Measurements from ENCODE around the gene MIR17HG. TPM values are rescaled to one million over a fixed set of nuclear protein-coding genes. Genes with fewer than 3 reads are reported as not detected.
"Not testable (repeated sequence)": the region's sequence is repeated elsewhere in the genome, so short reads cannot be mapped to it uniquely, and the experiment has no call there.

Gene MIR17HG
- total RNA-seq, 1 donor from 2014 or later, result 3.3 TPM

GRCh38 chr13:91351980-91352379, 4.5 kb downstream of the MIR17HG start:
- no peak for ATAC-seq
- Histone ChIP-seq H3K9me3 (no peaks in the 10 kb centered on the region), H3K36me3 (peaks cover 33% of the 10 kb centered on the region), H3K4me3 (no peak overlapping the region), H3K27me3 (no peaks in the 10 kb centered on the region), H3K4me1 (peaks cover 35% of the 10 kb centered on the region), H3K27ac (no peak overlapping the region)
- no peak for TF ChIP-seq CTCF (IDR thresholded peaks at IDR 0.05)
- intact Hi-C loops (cut with DNase I), result no loop called here
- no peak for DNase-seq

- not testable (repeated sequence) for ATAC-seq
- H3K36me3 ChIP-seq, result peaks cover 33% of the 10 kb centered on the region
These were observed 5.4 kb downstream of the MIR17HG start for GRCh38 chr13:91352891-91353290.

GRCh38 chr13:91353494-91353893, 6.0 kb downstream of the MIR17HG start:
- no peak overlapping the region for H3K27ac ChIP-seq
- DNase-seq, result no peak
- intact Hi-C loops (cut with DNase I), result no loop called here
- peaks cover 33% of the 10 kb centered on the region for H3K36me3 ChIP-seq
- no peak overlapping the region for H3K4me3 ChIP-seq
- H3K4me1 ChIP-seq, result peaks cover 35% of the 10 kb centered on the region
- H3K27me3 ChIP-seq, result no peaks in the 10 kb centered on the region
- TF ChIP-seq CTCF (IDR thresholded peaks at IDR 0.05), result no peak
- ATAC-seq, result no peak
- H3K9me3 ChIP-seq, result no peaks in the 10 kb centered on the region

More at GRCh38 chr13:91352891-91353290, 5.4 kb downstream of the MIR17HG start:
- H3K4me3 ChIP-seq; DNase-seq; intact Hi-C loops (cut with DNase I); H3K27ac ChIP-seq; H3K9me3 ChIP-seq; H3K27me3 ChIP-seq: not testable (repeated sequence)
- peaks cover 35% of the 10 kb centered on the region for H3K4me1 ChIP-seq

GRCh38 chr13:91355099-91355825, 7.8 kb downstream of the MIR17HG start:
- DNase-seq (no peak), ATAC-seq (no peak)
- Histone ChIP-seq H3K4me1 (peaks cover 23% of the 10 kb centered on the region), H3K27me3 (no peaks in the 10 kb centered on the region), H3K4me3 (no peak overlapping the region), H3K36me3 (peaks cover 33% of the 10 kb centered on the region), H3K9me3 (no peaks in the 10 kb centered on the region), H3K27ac (no peak overlapping the region)
- TF ChIP-seq CTCF (IDR thresholded peaks at IDR 0.05), result no peak
- intact Hi-C loops (cut with DNase I), result no loop called here

- no peak overlapping the region for H3K4me3 ChIP-seq
- H3K27me3 ChIP-seq, result no peaks in the 10 kb centered on the region
- H3K9me3 ChIP-seq, result no peaks in the 10 kb centered on the region
- peaks cover 25% of the 10 kb centered on the region for H3K36me3 ChIP-seq
- intact Hi-C loops (cut with DNase I), result no loop called here
- TF ChIP-seq CTCF (IDR thresholded peaks at IDR 0.05), result no peak
- ATAC-seq (no peak), DNase-seq (no peak)
- no peak overlapping the region for H3K27ac ChIP-seq
- peaks cover 15% of the 10 kb centered on the region for H3K4me1 ChIP-seq
These were observed 8.6 kb downstream of the MIR17HG start for GRCh38 chr13:91355826-91356710.

Measured in upper lobe of right lung (tissue), 1 donor.